Non-pigmented ciliary epithelial cell (primary cell): ENCODE results near the gene ZNF385C.
A peak's percentile ranks its signal among the peaks of the same experiment; 100 is the strongest.
"Not testable (repeated sequence)": the region's sequence is repeated elsewhere in the genome, so short reads cannot be mapped to it uniquely, and the experiment has no call there.

Experiments
- DNase-seq: peaks from one replicate; pipeline ENCODE4 v3.0.0-alpha.2; 2010; ENCODE audit warnings: low read depth

The ZNF385C gene

GRCh38 chr17:42019509-42020404 lies 78.5 kb downstream of the ZNF385C start, which contains the start of gene NKIRAS2:
NKIRAS2 (plus strand) TSS chr17:42020090; CDS start chr17:42021578, 1,488 bp downstream.
- peak; percentile 41 for DNase-seq

GRCh38 chr17:42018988-42019387 lies 79.3 kb downstream of the ZNF385C start:
- DNase-seq, result no peak

DNA sequence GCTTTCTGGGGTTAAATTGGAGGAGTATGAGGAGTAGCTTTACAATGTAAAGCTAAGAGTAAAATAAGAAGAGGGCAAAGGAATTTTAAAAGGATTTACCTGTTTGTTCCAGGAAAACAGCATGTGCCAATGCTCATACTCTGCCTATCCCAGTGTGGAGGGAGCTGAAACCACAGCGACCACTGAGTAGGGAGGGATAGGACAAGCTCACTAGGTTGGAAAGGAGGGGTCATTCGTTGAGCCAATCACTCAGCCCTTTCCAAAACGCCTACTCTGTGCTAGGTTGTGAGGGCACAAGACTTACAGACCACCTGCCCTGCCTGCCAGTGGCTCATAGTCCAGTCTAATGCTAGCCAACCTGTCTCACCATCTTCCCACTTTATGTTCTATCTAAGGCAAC lies 79.9 kb downstream of the ZNF385C start:
- no peak for DNase-seq

DNA sequence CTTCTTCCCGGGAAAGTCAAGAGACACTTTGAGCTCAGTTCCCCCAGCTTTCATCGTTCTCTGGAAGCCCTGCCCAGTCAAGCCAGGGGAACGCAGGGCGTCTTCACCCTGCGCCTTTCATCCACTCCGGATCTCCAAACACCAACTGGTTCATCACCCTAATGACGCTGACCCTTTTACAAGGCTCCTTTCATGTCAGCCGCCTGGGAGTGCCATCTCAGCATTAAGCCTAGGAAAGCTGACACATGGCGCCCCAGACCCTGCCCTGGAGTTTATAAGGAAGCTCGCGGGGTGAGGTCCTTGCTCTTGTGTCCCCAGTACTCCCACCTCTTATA lies 80.4 kb downstream of the ZNF385C start:
- DNase-seq, result no peak

GRCh38 chr17:42016941-42017865 lies 81.1 kb downstream of the ZNF385C start, which contains the start of gene DNAJC7:
DNAJC7 (minus strand) TSS chr17:42017439; CDS start chr17:42017416, 23 bp downstream.
- peak; percentile 51 for DNase-seq

GRCh38 chr17:42016411-42016831 lies 81.9 kb downstream of the ZNF385C start:
- no peak for DNase-seq

- not testable (repeated sequence) for DNase-seq
These were observed 84.5 kb downstream of the ZNF385C start for GRCh38 chr17:42013740-42014139.

- DNase-seq, result not testable (repeated sequence)
These were observed 85.9 kb downstream of the ZNF385C start for GRCh38 chr17:42012363-42012762.

DNA sequence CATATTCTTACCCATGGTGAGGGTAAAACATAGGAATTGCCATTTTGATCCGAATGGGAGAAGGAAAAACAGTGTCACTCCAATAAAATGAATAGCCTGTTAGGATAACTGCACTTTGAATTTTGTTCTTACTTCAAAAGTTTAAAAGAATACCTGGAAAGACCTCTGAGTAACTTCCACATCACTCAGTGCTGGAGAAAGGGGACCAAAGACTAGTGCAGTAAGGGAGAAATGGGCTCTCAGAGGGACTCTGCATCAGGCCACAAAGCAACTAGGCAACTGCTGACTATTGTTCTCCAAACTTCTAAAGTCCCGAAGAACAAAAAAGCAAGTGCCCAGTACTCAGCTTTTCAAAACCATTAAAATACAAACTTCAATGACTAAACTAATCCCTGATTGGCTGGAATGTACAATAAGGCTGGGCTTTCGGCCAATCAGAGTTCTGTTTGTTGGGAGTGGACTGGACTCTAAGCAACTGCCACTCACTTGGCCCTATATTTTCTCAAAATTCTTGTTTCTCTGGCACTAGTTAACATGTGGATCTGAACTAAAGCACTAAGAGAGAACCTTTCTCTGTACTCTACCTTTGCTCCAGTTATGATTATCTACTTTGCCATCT lies 87.3 kb downstream of the ZNF385C start:
- DNase-seq, result no peak

DNA sequence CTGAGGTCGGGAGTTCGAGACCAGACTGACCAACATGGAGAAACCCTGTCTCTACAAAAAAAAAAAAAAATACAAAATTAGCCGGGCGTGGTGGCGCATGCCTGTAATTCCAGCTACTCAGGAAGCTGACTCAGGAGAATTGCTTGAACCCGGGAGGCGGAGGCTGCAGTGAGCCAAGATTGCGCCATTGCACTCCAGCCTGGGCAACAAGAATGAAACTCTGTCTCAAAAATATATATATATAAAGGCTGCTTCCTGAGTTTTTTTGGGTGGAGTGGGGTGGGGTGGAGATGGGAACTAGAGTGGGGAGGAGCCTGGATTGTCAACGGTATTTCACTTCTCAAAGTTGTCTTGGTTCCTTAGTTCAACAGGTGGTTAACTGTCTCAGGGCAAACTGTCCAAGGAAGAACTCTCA lies 88.0 kb downstream of the ZNF385C start:
- DNase-seq, result not testable (repeated sequence)

GRCh38 chr17:42009170-42009569 lies 89.1 kb downstream of the ZNF385C start:
- DNase-seq, result no peak

GRCh38 chr17:42005166-42005565 lies 93.1 kb downstream of the ZNF385C start:
- no peak for DNase-seq

DNA sequence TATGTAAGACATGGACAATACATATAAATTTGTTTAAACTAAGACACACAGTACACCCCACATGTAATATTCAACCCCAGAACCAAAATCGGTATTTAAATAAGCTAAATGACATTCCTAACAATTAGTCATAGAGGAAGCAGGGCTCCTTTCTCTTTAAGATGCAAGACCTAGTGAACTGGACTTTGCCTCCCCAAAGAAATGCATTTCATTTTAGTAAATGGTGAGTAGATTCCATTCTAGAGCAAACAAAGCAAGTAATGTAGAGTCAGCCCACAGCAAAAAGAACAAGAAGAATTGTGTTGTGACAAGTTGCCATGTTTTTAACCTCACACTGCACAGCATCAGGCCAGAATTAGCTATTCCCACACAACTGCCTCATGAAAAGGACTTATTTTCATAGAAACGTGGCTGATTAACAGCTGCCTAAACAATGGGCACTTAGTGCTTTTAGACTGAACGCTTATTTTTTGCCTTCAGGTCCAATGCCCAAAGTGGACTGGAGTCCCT lies 95.4 kb downstream of the ZNF385C start:
- peak; percentile 34 for DNase-seq

DNA sequence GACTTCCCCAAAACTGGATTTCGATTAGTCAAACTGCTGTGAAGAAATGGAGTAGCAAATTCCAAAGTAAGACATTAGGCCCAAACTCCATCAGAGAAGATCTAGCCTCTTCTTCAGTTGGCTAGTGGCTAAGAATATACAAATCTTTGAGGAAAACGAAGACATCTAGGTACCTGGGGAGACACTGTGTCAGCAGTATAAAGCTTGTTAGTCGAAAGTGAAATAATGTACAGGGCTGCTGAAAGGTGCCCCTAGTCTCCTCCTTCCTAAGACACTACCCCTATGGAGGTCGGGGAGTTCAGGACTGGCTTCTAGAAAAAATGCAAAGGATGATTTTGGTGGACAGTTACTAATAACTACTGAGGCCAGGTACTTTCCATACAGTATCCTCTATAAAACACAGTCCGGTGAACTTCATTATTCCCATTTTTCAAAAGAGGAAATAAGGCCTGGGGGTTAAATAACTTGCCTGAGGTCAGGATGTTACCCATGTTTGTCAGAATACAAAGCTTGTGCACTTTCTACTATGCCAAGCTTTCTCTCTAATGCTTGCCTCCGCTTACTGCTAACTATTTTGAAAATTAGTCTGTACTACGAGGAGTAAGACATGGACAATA lies 96.0 kb downstream of the ZNF385C start:
- DNase-seq, result no peak

DNA sequence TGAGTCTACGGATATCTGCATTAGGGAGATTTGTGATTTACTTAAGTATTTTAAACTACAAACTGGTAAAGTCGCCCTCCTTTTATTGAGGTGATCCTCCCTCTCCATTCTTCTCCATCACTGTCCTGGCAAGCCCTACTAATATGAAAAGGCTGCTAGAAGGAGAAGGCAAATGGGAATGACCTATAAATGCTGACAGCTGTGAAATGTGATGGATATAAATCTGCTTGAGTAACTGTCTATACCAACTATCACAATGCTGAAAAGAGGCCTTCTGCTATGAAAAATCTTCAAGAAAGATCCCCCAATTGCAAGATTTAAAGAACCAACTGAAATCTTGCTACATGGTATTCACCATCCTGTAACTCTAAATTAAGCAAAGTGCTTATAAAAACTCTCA lies 96.5 kb downstream of the ZNF385C start:
- DNase-seq, result no peak

GRCh38 chr17:42000413-42001133 lies 97.7 kb downstream of the ZNF385C start:
- DNase-seq, result no peak

- no peak for DNase-seq
These were observed 99.8 kb downstream of the ZNF385C start for GRCh38 chr17:41998497-41998896.

- no peak for DNase-seq
These were observed 101.5 kb downstream of the ZNF385C start for GRCh38 chr17:41996855-41997164.

DNA sequence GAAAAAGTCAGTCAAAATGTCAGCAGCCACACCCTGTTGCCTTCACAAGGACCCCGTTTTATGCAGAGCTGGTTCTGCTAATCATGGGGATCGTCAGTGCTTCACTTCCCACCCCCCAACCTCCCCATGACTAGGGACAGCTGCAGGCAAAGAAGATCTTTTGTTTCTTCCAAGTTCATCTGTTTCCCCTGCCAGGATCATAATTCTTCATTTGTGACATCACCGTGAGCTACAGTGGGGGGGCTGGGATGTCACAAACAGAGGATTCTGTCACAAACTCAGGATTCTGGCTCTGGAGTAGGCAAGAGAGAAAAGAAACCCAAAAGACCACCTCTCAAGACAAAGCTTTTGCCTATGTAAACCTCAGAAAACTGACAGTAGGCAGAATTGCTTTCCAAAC lies 105.7 kb downstream of the ZNF385C start:
- no peak for DNase-seq

GRCh38 chr17:41989702-41990419 lies 108.4 kb downstream of the ZNF385C start:
- no peak for DNase-seq
